H1 (cell line): Measurements from ENCODE around the gene PATJ. TPM values are rescaled to one million over a fixed set of nuclear protein-coding genes. Genes with fewer than 3 reads are reported as not detected.

Experiments used
- CTCF ChIA-PET: fragments of 300-600 bp; sonication (Branson Sonifier 250); formaldehyde crosslinking; loops from one replicate; lab custom pipeline; 2021; ENCODE audit not compliant: partially characterized antibody; lab: Charles Lee
- POLR2A ChIA-PET: fragments of 300-600 bp; sonication (Branson Sonifier 250); formaldehyde crosslinking; loops from one replicate; lab custom pipeline; 2021; ENCODE audit warnings: inconsistent platforms; ENCODE audit not compliant: partially characterized antibody; lab: Charles Lee
- DNase-seq, 2 experiments: peaks; one replicate each; pipeline versions ENCODE4 v3.0.0 to v3.0.0-alpha.2; 2010 to 2022; ENCODE audit warnings: low spot score in 2 of 2, low read depth in 1 of 2, mixed read lengths in 1 of 2
- FAIRE-seq: peaks from 2 replicates; lab custom pipeline; 2011; peaks lifted over from hg19 to GRCh38; lab: Jason Lieb, UNC
- H2AFZ ChIP-seq: 2 replicates; pipeline ENCODE4 v1.8.1; 2012; ENCODE audit warnings: low read length, inconsistent platforms
- H2AK5ac ChIP-seq: 2 replicates; pipeline ENCODE4 v1.6.1; 2013; ENCODE audit warnings: low read depth, low read length
- H2BK120ac ChIP-seq: replicated peaks from 2 replicates; pipeline ENCODE3; 2013; ENCODE audit warnings: low read depth, low read length, inconsistent platforms
- H2BK12ac ChIP-seq: 2 replicates; pipeline ENCODE4 v1.6.1; 2013; ENCODE audit warnings: low read depth, low read length
- H2BK15ac ChIP-seq: 2 replicates; pipeline ENCODE4 v1.6.1; 2013; ENCODE audit warnings: low read length
- H2BK20ac ChIP-seq: 2 replicates; pipeline ENCODE4 v1.6.1; 2013; ENCODE audit warnings: low read length
- H2BK5ac ChIP-seq: 2 replicates; pipeline ENCODE4 v1.6.1; 2013; ENCODE audit warnings: low read depth, low read length
- H3K14ac ChIP-seq: 2 replicates; pipeline ENCODE4 v1.6.1; 2013; ENCODE audit warnings: inconsistent platforms; ENCODE audit not compliant: insufficient read length
- H3K18ac ChIP-seq: 2 replicates; pipeline ENCODE4 v1.6.1; 2013; ENCODE audit warnings: low read length; ENCODE audit errors: extremely low read depth
- H3K23ac ChIP-seq: 2 replicates; pipeline ENCODE4 v1.6.1; 2013; ENCODE audit warnings: inconsistent platforms; ENCODE audit not compliant: insufficient read length
- H3K23me2 ChIP-seq: 2 replicates; pipeline ENCODE4 v1.6.1; 2013; ENCODE audit warnings: low read depth, low read length
- H3K27ac ChIP-seq: 2 replicates; pipeline ENCODE4 v1.6.1; 2011; ENCODE audit warnings: low read depth, low read length, inconsistent platforms
- H3K27me3 ChIP-seq, 4 experiments: replicated peaks in 1 of 4; 1 replicate in 1 of 4; 2 replicates in 3 of 4; pipeline versions ENCODE4 v1.6.1 to v1.8.1; 2011 to 2013; ENCODE audit warnings: low read length in 3 of 4, mild to moderate bottlenecking in 3 of 4, inconsistent platforms in 2 of 4, mixed read lengths in 2 of 4, moderate library complexity in 1 of 4; ENCODE audit not compliant: control insufficient read depth in 3 of 4, insufficient read depth in 3 of 4; ENCODE audit errors: extremely low read depth in 1 of 4
- H3K36me3 ChIP-seq, 4 experiments: 2 replicates each; pipeline versions ENCODE4 v1.6.1 to v1.8.1; 2011 to 2013; ENCODE audit warnings: mild to moderate bottlenecking in 4 of 4, low read length in 3 of 4, moderate library complexity in 2 of 4, control low read depth in 1 of 4, inconsistent platforms in 1 of 4; ENCODE audit not compliant: insufficient read depth in 4 of 4, control insufficient read depth in 2 of 4
- H3K4ac ChIP-seq: replicated peaks from 2 replicates; pipeline ENCODE3; 2013; ENCODE audit warnings: low read length, low read depth, mixed read lengths, inconsistent platforms; ENCODE audit not compliant: insufficient read length
- H3K4me1 ChIP-seq, 4 experiments: replicated peaks in 1 of 4; 1 replicate in 1 of 4; 2 replicates in 3 of 4; pipeline versions ENCODE4 v1.6.1 to v1.8.1; 2011 to 2013; ENCODE audit warnings: low read length in 3 of 4, inconsistent platforms in 2 of 4, mixed read lengths in 1 of 4; ENCODE audit not compliant: insufficient read depth in 4 of 4, control insufficient read depth in 3 of 4
- H3K4me2 ChIP-seq, 2 experiments: 2 replicates each; pipeline versions ENCODE4 v1.6.1 to v1.8.1; 2011 to 2013; ENCODE audit warnings: low read depth in 2 of 2, low read length in 2 of 2, control low read depth in 1 of 2, inconsistent platforms in 1 of 2, mild to moderate bottlenecking in 1 of 2; ENCODE audit not compliant: insufficient read depth in 1 of 2
- H3K4me3 ChIP-seq, 4 experiments: fragments of 200-600, 300-600 bp in 1 of 4; sonication (generic), shearing (Covaris generic), sonication (Bioruptor Twin) in 1 of 4; 2 replicates each; pipeline versions ENCODE4 v1.5.1 to v1.8.1; 2011 to 2016; ENCODE audit warnings: low read length in 4 of 4, low read depth in 3 of 4, control low read depth in 2 of 4, inconsistent platforms in 2 of 4, mild to moderate bottlenecking in 2 of 4, mixed read lengths in 1 of 4, moderate library complexity in 1 of 4; ENCODE audit not compliant: insufficient read depth in 2 of 4; ENCODE audit errors: extremely low read depth in 1 of 4
- H3K56ac ChIP-seq: replicated peaks from 2 replicates; pipeline ENCODE3; 2013; ENCODE audit warnings: low read depth, mild to moderate bottlenecking, mixed read lengths, low read length, inconsistent platforms; ENCODE audit not compliant: insufficient read length
- H3K79me1 ChIP-seq: 2 replicates; pipeline ENCODE4 v1.6.1; 2013; ENCODE audit warnings: low read depth, low read length, control low read depth
- H3K79me2 ChIP-seq, 2 experiments: 2 replicates each; pipeline versions ENCODE4 v1.6.1 to v1.8.1; 2012 to 2013; ENCODE audit warnings: low read length in 2 of 2, mild to moderate bottlenecking in 2 of 2, inconsistent platforms in 1 of 2; ENCODE audit not compliant: insufficient read depth in 2 of 2, control insufficient read depth in 1 of 2
- H3K9ac ChIP-seq, 4 experiments: replicated peaks in 1 of 4; 1 replicate in 1 of 4; 2 replicates in 3 of 4; pipeline versions ENCODE4 v1.6.1 to v1.8.1; 2011 to 2013; ENCODE audit warnings: low read depth in 3 of 4, low read length in 3 of 4, control low read depth in 2 of 4, mild to moderate bottlenecking in 2 of 4, moderate library complexity in 2 of 4, inconsistent platforms in 1 of 4; ENCODE audit errors: extremely low read depth in 1 of 4
- H3K9me3 ChIP-seq, 2 experiments: 2 replicates each; pipeline versions ENCODE4 v1.6.1 to v1.8.1; 2012 to 2013; ENCODE audit warnings: mild to moderate bottlenecking in 2 of 2, moderate library complexity in 2 of 2, control low read depth in 1 of 2, inconsistent platforms in 1 of 2, low read depth in 1 of 2, low read length in 1 of 2, mixed read lengths in 1 of 2; ENCODE audit not compliant: insufficient read depth in 2 of 2
- H4K20me1 ChIP-seq, 2 experiments: replicated peaks in 1 of 2; 2 replicates each; pipeline versions ENCODE3 to v1.8.1; 2011 to 2013; ENCODE audit warnings: inconsistent platforms in 2 of 2, low read length in 2 of 2, mild to moderate bottlenecking in 1 of 2; ENCODE audit not compliant: insufficient read depth in 2 of 2, control insufficient read depth in 1 of 2
- H4K5ac ChIP-seq: 2 replicates; pipeline ENCODE4 v1.6.1; 2013; ENCODE audit warnings: low read length, low read depth, mixed read lengths, inconsistent platforms; ENCODE audit not compliant: insufficient read length
- H4K8ac ChIP-seq: 2 replicates; pipeline ENCODE4 v1.8.0; 2013; ENCODE audit warnings: mild to moderate bottlenecking, moderate library complexity, low read length, inconsistent platforms; ENCODE audit not compliant: insufficient read depth; ENCODE audit errors: extremely low read depth
- H4K91ac ChIP-seq: replicated peaks from 2 replicates; pipeline ENCODE3; 2013; ENCODE audit warnings: low read length, mixed read lengths, inconsistent platforms; ENCODE audit not compliant: insufficient read length
- ASH2L ChIP-seq: fragments of 200-600, 300-600 bp; sonication (generic); IDR thresholded peaks from one replicate; pipeline ENCODE4 v1.7.1; 2017; ENCODE audit warnings: low read length
- ATF2 ChIP-seq: IDR thresholded peaks from 2 replicates; pipeline ENCODE4 v1.6.1; 2012; ENCODE audit warnings: low read length, inconsistent platforms
- CREB1 ChIP-seq: IDR thresholded peaks from 2 replicates; pipeline ENCODE4 v1.6.1; 2012; ENCODE audit warnings: inconsistent platforms
- EZH2 ChIP-seq: fragments of 200-600 bp; sonication (generic); IDR thresholded peaks from 2 replicates; pipeline ENCODE4 v1.7.1; 2012; ENCODE audit warnings: low read depth, mild to moderate bottlenecking, moderate library complexity, low read length, inconsistent platforms; ENCODE audit not compliant: severe bottlenecking
- GTF2F1 ChIP-seq: IDR thresholded peaks from 2 replicates; pipeline ENCODE4 v1.6.1; 2012; ENCODE audit warnings: low read depth, low read length, improper control_type of control experiment, borderline replicate concordance
- HDAC2 ChIP-seq, 2 experiments: fragments of 300-600 bp in 1 of 2; sonication (generic) in 1 of 2; IDR thresholded peaks; 2 replicates each; pipeline ENCODE4 v1.6.1; 2011 to 2012; ENCODE audit warnings: low read depth in 2 of 2, low read length in 2 of 2, mild to moderate bottlenecking in 2 of 2, moderate library complexity in 2 of 2, borderline replicate concordance in 1 of 2, inconsistent platforms in 1 of 2
- MAFK ChIP-seq: IDR thresholded peaks from 2 replicates; pipeline ENCODE4 v1.6.1; 2012; ENCODE audit warnings: low read depth, mild to moderate bottlenecking, improper control_type of control experiment, low read length
- MAX ChIP-seq: IDR thresholded peaks from 2 replicates; pipeline ENCODE4 v1.6.1; 2012; ENCODE audit warnings: inconsistent platforms
- NRF1 ChIP-seq: IDR thresholded peaks from 2 replicates; pipeline ENCODE4 v1.6.1; 2011; ENCODE audit warnings: mild to moderate bottlenecking, low read depth, low read length, improper control_type of control experiment
- SIN3A ChIP-seq, 2 experiments: IDR thresholded peaks in 1 of 2; conservative IDR thresholded peaks in 1 of 2; 2 replicates each; pipeline ENCODE4 v1.6.1; 2011 to 2012; ENCODE audit warnings: low read length in 2 of 2, improper control_type of control experiment in 1 of 2, low read depth in 1 of 2, mild to moderate bottlenecking in 1 of 2
- SRF ChIP-seq: IDR thresholded peaks from 2 replicates; pipeline ENCODE4 v1.6.1; 2011; ENCODE audit warnings: mild to moderate bottlenecking, low read depth, low read length, moderate library complexity
- TCF12 ChIP-seq: IDR thresholded peaks from 2 replicates; pipeline ENCODE4 v1.6.1; 2011; ENCODE audit warnings: low read depth, mild to moderate bottlenecking, low read length
- TEAD4 ChIP-seq: IDR thresholded peaks from 2 replicates; pipeline ENCODE4 v1.6.1; 2012; ENCODE audit warnings: low read depth, low read length, inconsistent platforms, mixed read lengths
- WGBS, 2 experiments: shearing (Covaris generic) in 1 of 2; methylation state at CpG; one replicate each; pipeline versions ENCODE4 v1.1.6 to v1.1.7; 2013 to 2015; ENCODE audit warnings: low lambda C conversion rate in 2 of 2, mixed read lengths in 2 of 2, inconsistent platforms in 1 of 2, low coverage in 1 of 2, missing lambda C conversion rate in 1 of 2; ENCODE audit not compliant: insufficient replicate concordance in 2 of 2, insufficient coverage in 1 of 2, insufficient read length in 1 of 2; ENCODE audit errors: extremely low coverage in 1 of 2, missing lambda C conversion rate in 1 of 2; 5-methylcytosine and 5-hydroxymethylcytosine counted together
- polyA plus RNA-seq, 7 experiments: library from polyadenylated mRNA; depleted of rRNA in 3 of 7; stranded (reverse) in 5 of 7; unstranded in 2 of 7; fragments of >200 nt in 5 of 7; fragments of 200-250 nt in 2 of 7; gene quantifications; 1 replicate in 5 of 7; 2 replicates in 1 of 7; 4 replicates in 1 of 7; pipeline versions ENCODE4 v1.2.1 to v1.2.3, GENCODE V29; 2011 to 2013; ENCODE audit warnings: missing spikeins in 2 of 7, mixed read lengths in 2 of 7
- total RNA-seq: library from RNA; stranded (reverse); fragmentation: NEBNext Ultra II Directional; extraction: Animal tissue kit (Norgen Biotek cat#: 25700); gene quantifications from 2 replicates; pipeline ENCODE4 v1.2.1, GENCODE V29; 2021

Gene PATJ
- total and polyA plus RNA-seq, 2 of the 8 experiments (the other 6 are each of a cell fraction or from before 2014, with no cell fraction given) = 8.2 to 55.6 TPM

GRCh38 chr1:61976566-61976965 lies 234.3 kb downstream of the PATJ start:
- Histone ChIP-seq H4K5ac (no peak overlapping the region), H3K27ac (no peak overlapping the region), H3K27me3 (no peaks in the 10 kb centered on the region), H3K23me2 (no peaks in the 10 kb centered on the region; the same call in 1 of the 2 replicates), H3K4me2 (no peak overlapping the region), H3K9me3 (no peaks in the 10 kb centered on the region), H3K36me3 (no peaks in the 10 kb centered on the region), H2AFZ (no peak overlapping the region), H2BK20ac (no peak overlapping the region), H3K4me1 (peaks cover 0 to 4% (median 3%) of the 10 kb centered on the region in 4 experiments; a peak in 5 of 7 replicates), H3K4ac (no peak overlapping the region), H3K79me1 (no peaks in the 10 kb centered on the region), H3K79me2 (no peaks in the 10 kb centered on the region), H2BK120ac (no peak overlapping the region), H3K56ac (no peak overlapping the region), H2AK5ac (no peak overlapping the region), H3K23ac (no peak overlapping the region), H3K9ac (no peak overlapping the region), H4K91ac (no peak overlapping the region), H3K18ac (no peak overlapping the region), H2BK15ac (no peak overlapping the region), H3K4me3 (no peak overlapping the region), H3K14ac (no peak overlapping the region), H2BK12ac (no peak overlapping the region), H2BK5ac (no peak overlapping the region), H4K8ac (no peak overlapping the region), H4K20me1 (no peaks in the 10 kb centered on the region)
- WGBS, 2 experiments = 93 to 100% methylated on average over 1 to 4 of the region's 4 CpGs
- DNase-seq = no peak
- ChIA-PET POLR2A (no interaction called here), CTCF (interaction anchor here (0.5 to 0.7 kb wide), 2 partner anchors 53 to 66 kb away, joined by 3 to 4 read pairs; no protein-coding TSS in a partner anchor)
- no peak for FAIRE-seq
- TF ChIP-seq MAX = no peak
- no peak for TF ChIP-seq TEAD4
- no peak for TF ChIP-seq HDAC2 (IDR thresholded peaks at IDR 0.05; ENCODE audit: borderline replicate concordance in 1 of 2, low read depth in 2 of 2, low read length in 2 of 2)
- no peak for TF ChIP-seq ASH2L
- TF ChIP-seq CREB1 = no peak
- TF ChIP-seq EZH2 = no peak
- TF ChIP-seq SRF = no peak
- TF ChIP-seq GTF2F1 = no peak
- TF ChIP-seq NRF1 = no peak
- no peak for TF ChIP-seq ATF2
- no peak for TF ChIP-seq TCF12
- TF ChIP-seq MAFK = no peak
- TF ChIP-seq SIN3A (conservative IDR thresholded peaks at IDR 0.05 in 1 of 2, IDR thresholded peaks at IDR 0.05 in 1 of 2; ENCODE audit: low read depth in 1 of 2, low read length in 2 of 2) = no peak
